Ramos (cell line): ENCODE measurements around the gene TRAF7.
"Not testable (repeated sequence)": the region's sequence is repeated elsewhere in the genome, so short reads cannot be mapped to it uniquely, and the experiment has no call there.

Experiments
- in situ Hi-C: fragments of 300-500 bp; cut with MboI; formaldehyde crosslinking; loops from one replicate; pipeline ENCODE4 v1.14.3; 2022; ENCODE audit warnings: low sequenced_read_pairs; ENCODE audit not compliant: unreplicated experiment

The TRAF7 gene

GRCh38 chr16:2155091-2155950 is at the start of gene TRAF7:
TRAF7 (plus strand) TSS chr16:2155782; CDS start chr16:2163921, 8,139 bp downstream.
- in situ Hi-C loops: no loop called here

GRCh38 chr16:2106211-2106610 is 49.4 kb upstream of the TRAF7 start:
- in situ Hi-C loops: not testable (repeated sequence)

- in situ Hi-C loops: not testable (repeated sequence)
Measured at GRCh38 chr16:2107121-2107790, 48.3 kb upstream of the TRAF7 start.

- in situ Hi-C loops: not testable (repeated sequence)
Measured at GRCh38 chr16:2107791-2108125, 47.8 kb upstream of the TRAF7 start.

- in situ Hi-C loops: not testable (repeated sequence)
Measured at GRCh38 chr16:2108446-2109270, 46.9 kb upstream of the TRAF7 start.

GRCh38 chr16:2109271-2109580 is 46.4 kb upstream of the TRAF7 start:
- in situ Hi-C loops: not testable (repeated sequence)

GRCh38 chr16:2109872-2110271 is 45.7 kb upstream of the TRAF7 start:
- in situ Hi-C loops: not testable (repeated sequence)

GRCh38 chr16:2110332-2111008 is 45.1 kb upstream of the TRAF7 start:
- in situ Hi-C loops: not testable (repeated sequence)

GRCh38 chr16:2111009-2111353 is 44.6 kb upstream of the TRAF7 start:
- in situ Hi-C loops: not testable (repeated sequence)

- in situ Hi-C loops: not testable (repeated sequence)
Measured at GRCh38 chr16:2111412-2112335, 43.9 kb upstream of the TRAF7 start.

GRCh38 chr16:2112539-2113106 is 43.0 kb upstream of the TRAF7 start:
- in situ Hi-C loops: not testable (repeated sequence)

- in situ Hi-C loops: not testable (repeated sequence)
Measured at GRCh38 chr16:2114225-2114624, 41.4 kb upstream of the TRAF7 start.

- in situ Hi-C loops: not testable (repeated sequence)
Measured at GRCh38 chr16:2114885-2115590, 40.5 kb upstream of the TRAF7 start.

- in situ Hi-C loops: no loop called here
Measured at GRCh38 chr16:2115591-2115973, 40.0 kb upstream of the TRAF7 start.

GRCh38 chr16:2116428-2116827 is 39.2 kb upstream of the TRAF7 start:
- in situ Hi-C loops: not testable (repeated sequence)

- in situ Hi-C loops: not testable (repeated sequence)
Measured at GRCh38 chr16:2117341-2117740, 38.2 kb upstream of the TRAF7 start.

- in situ Hi-C loops: not testable (repeated sequence)
Measured at GRCh38 chr16:2117960-2118722, 37.4 kb upstream of the TRAF7 start.

GRCh38 chr16:2121325-2121724 is 34.3 kb upstream of the TRAF7 start:
- in situ Hi-C loops: not testable (repeated sequence)
